Neural cell (in vitro differentiated cells): ENCODE measurements around the gene SFI1. TPM values are rescaled to one million over a fixed set of nuclear protein-coding genes. Genes with fewer than 3 reads are reported as not detected.

Experiments used
- H2AFZ ChIP-seq: fragments of 200-600, 300-800 bp; sonication (generic), shearing (Covaris generic); 2 replicates; pipeline ENCODE4 v1.6.0; 2014; ENCODE audit warnings: low read depth, mild to moderate bottlenecking, antibody characterized with exemption, low read length, moderate library complexity
- H3F3A ChIP-seq: fragments of 200-600 bp; shearing (Covaris generic); 2 replicates; pipeline ENCODE4 v1.6.1; 2016; ENCODE audit warnings: mild to moderate bottlenecking, moderate library complexity, mixed read lengths, antibody characterized with exemption, low read length; ENCODE audit not compliant: insufficient read depth, poor library complexity, severe bottlenecking
- H3K27ac ChIP-seq: fragments of 200-600, 300-800 bp; sonication (generic), shearing (Covaris generic); 2 replicates; pipeline ENCODE4 v1.5.1; 2014; ENCODE audit warnings: mild to moderate bottlenecking, low read length, moderate library complexity
- H3K27me3 ChIP-seq: fragments of 300-800, 200-600 bp; sonication (generic), shearing (Covaris generic); 2 replicates; pipeline ENCODE4 v1.6.0; 2014; ENCODE audit warnings: mild to moderate bottlenecking, low read depth, low read length, moderate library complexity; ENCODE audit not compliant: insufficient read depth
- H3K36me3 ChIP-seq: fragments of 300-800, 200-600 bp; sonication (generic), shearing (Covaris generic); 2 replicates; pipeline ENCODE4 v1.5.1; 2014; ENCODE audit warnings: mild to moderate bottlenecking, antibody characterized with exemption, low read length, moderate library complexity; ENCODE audit not compliant: insufficient read depth
- H3K4me2 ChIP-seq: fragments of 300-800, 200-600 bp; sonication (generic), shearing (Covaris generic); 2 replicates; pipeline ENCODE4 v1.6.0; 2014; ENCODE audit warnings: mild to moderate bottlenecking, low read length
- H3K4me3 ChIP-seq: fragments of 300-800, 200-600 bp; sonication (generic), shearing (Covaris generic); 2 replicates; pipeline ENCODE4 v1.5.1; 2014; ENCODE audit warnings: mild to moderate bottlenecking, low read length, moderate library complexity
- H3K79me2 ChIP-seq: fragments of 200-600 bp; shearing (Covaris generic); replicated peaks from 2 replicates; pipeline ENCODE4 v1.6.0; 2014; ENCODE audit warnings: mild to moderate bottlenecking, low read length, moderate library complexity; ENCODE audit not compliant: insufficient read depth
- H3K9ac ChIP-seq: fragments of 300-800, 200-600 bp; sonication (generic), shearing (Covaris generic); 2 replicates; pipeline ENCODE4 v1.6.1; 2016; ENCODE audit warnings: mild to moderate bottlenecking, low read length, mixed read lengths
- H3K9me2 ChIP-seq: fragments of 200-600 bp; shearing (Covaris generic); 2 replicates; pipeline ENCODE4 v1.6.1; 2016; ENCODE audit warnings: mild to moderate bottlenecking, low read length, mixed read lengths; ENCODE audit not compliant: insufficient read depth
- H3K9me3 ChIP-seq: fragments of 200-600, 300-800 bp; sonication (generic), shearing (Covaris generic); 2 replicates; pipeline ENCODE4 v1.6.1; 2016; ENCODE audit warnings: mild to moderate bottlenecking, mixed run types, low read length, moderate library complexity, mixed read lengths
- H4K20me1 ChIP-seq: fragments of 200-600 bp; shearing (Covaris generic); 2 replicates; pipeline ENCODE4 v1.6.1; 2016; ENCODE audit warnings: mild to moderate bottlenecking, mixed run types; ENCODE audit not compliant: insufficient read depth
- CTCF ChIP-seq: fragments of 450-650 bp; IDR thresholded peaks from 2 replicates; pipeline ENCODE4 v1.5.1; 2014; ENCODE audit warnings: antibody characterized with exemption, mild to moderate bottlenecking, moderate library complexity; ENCODE audit not compliant: poor library complexity, severe bottlenecking
- EP300 ChIP-seq: fragments of 450-650 bp; conservative IDR thresholded peaks from 2 replicates; pipeline ENCODE4 v1.6.1; 2014; ENCODE audit warnings: antibody characterized with exemption, mild to moderate bottlenecking, moderate library complexity; ENCODE audit not compliant: poor library complexity, severe bottlenecking
- EZH2 ChIP-seq: fragments of 200-600, 300-800 bp; shearing (Covaris generic), sonication (generic); IDR thresholded peaks from 2 replicates; pipeline ENCODE4 v1.6.1; 2014; ENCODE audit warnings: antibody characterized with exemption, low read length, borderline replicate concordance, mild to moderate bottlenecking; ENCODE audit not compliant: insufficient read depth, poor library complexity, severe bottlenecking
- MXI1 ChIP-seq: fragments of 450-650 bp; conservative IDR thresholded peaks from 2 replicates; pipeline ENCODE4 v1.6.1; 2014; ENCODE audit warnings: antibody characterized with exemption, mild to moderate bottlenecking; ENCODE audit not compliant: poor library complexity, severe bottlenecking
- POLR2AphosphoS5 ChIP-seq: IDR thresholded peaks from 2 replicates; pipeline ENCODE4 v1.6.1; 2012
- RAD21 ChIP-seq: fragments of 450-650 bp; conservative IDR thresholded peaks from 2 replicates; pipeline ENCODE4 v1.6.1; 2014; ENCODE audit warnings: antibody characterized with exemption, mild to moderate bottlenecking, moderate library complexity
- REST ChIP-seq: IDR thresholded peaks from 2 replicates; pipeline ENCODE4 v1.6.1; 2012; ENCODE audit warnings: borderline replicate concordance
- SMC3 ChIP-seq: fragments of 450-650 bp; conservative IDR thresholded peaks from 2 replicates; pipeline ENCODE4 v1.6.1; 2014; ENCODE audit warnings: antibody characterized with exemption, mild to moderate bottlenecking, moderate library complexity; ENCODE audit not compliant: poor library complexity
- TAF1 ChIP-seq: IDR thresholded peaks from 2 replicates; pipeline ENCODE4 v1.6.1; 2012; ENCODE audit warnings: low read depth
- polyA plus RNA-seq: library from polyadenylated mRNA; depleted of rRNA; stranded (reverse); fragments of >200 nt; gene quantifications from 2 replicates; pipeline ENCODE4 v1.2.3, GENCODE V29; 2014

The SFI1 gene
- polyA plus RNA-seq, 1 donor from 2014 or later = 19.9 TPM

DNA sequence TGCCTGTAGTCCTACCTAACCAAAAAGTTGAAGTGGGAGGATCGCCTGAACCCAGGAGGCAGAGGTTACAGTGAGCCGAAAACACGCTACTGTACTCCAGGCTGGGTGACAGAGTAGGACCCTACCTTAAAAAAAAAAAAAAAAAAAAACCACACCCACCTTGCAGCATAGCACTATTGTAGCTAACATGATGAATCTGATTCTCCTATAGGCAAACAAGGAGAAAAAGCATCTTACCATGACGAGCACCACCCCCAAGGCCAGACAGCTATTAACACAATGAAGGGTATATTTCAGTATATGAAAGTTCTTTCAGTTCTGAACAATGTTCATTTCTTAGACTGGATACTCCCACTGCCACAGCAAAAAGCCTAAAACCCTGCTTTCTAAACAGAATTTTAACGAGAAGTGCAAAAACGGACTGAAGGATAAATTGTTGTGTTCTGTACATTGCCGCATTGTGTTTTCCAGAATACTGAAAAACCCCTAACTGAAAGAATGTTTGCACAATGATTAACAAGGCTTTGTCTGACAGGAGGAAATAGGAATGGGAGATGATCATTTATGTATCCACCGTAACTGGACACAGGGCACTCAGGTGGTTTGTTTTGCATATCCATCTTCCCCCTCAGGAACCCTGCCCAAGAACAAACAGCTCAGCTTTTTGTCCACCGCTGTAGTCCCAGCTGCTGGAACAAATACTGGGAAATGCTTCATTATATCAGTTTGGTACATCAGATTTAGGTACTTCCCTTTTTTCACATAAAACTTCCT lies 156.8 kb downstream of the SFI1 start:
- no peaks in the 10 kb centered on the region for H3F3A ChIP-seq
- H3K9me3 ChIP-seq = no peaks in the 10 kb centered on the region
- no peak overlapping the region for H3K27ac ChIP-seq
- no peak overlapping the region for H3K4me3 ChIP-seq
- no peak overlapping the region for H2AFZ ChIP-seq
- no peak overlapping the region for H3K4me2 ChIP-seq
- H4K20me1 ChIP-seq = no peaks in the 10 kb centered on the region
- no peaks in the 10 kb centered on the region for H3K9me2 ChIP-seq
- H3K79me2 ChIP-seq = peaks cover 30% of the 10 kb centered on the region
- no peaks in the 10 kb centered on the region for H3K36me3 ChIP-seq
- no peak for TF ChIP-seq EZH2
- TF ChIP-seq POLR2AphosphoS5 = no peak
- TF ChIP-seq MXI1 = no peak
- no peak for TF ChIP-seq EP300
- no peak for TF ChIP-seq TAF1
- no peak for TF ChIP-seq CTCF
- TF ChIP-seq REST = no peak
- no peak for TF ChIP-seq RAD21
- TF ChIP-seq SMC3 = no peak
- H3K9ac ChIP-seq = no peak overlapping the region
- H3K27me3 ChIP-seq = no peaks in the 10 kb centered on the region

- TF ChIP-seq CTCF (no peak), MXI1 (no peak), EZH2 (no peak), POLR2AphosphoS5 (no peak), EP300 (no peak), RAD21 (no peak), REST (no peak), TAF1 (no peak), SMC3 (no peak)
- no peaks in the 10 kb centered on the region for H3F3A ChIP-seq
Measured at GRCh38 chr22:31653944-31654343, 157.6 kb downstream of the SFI1 start.

More at GRCh38 chr22:31653944-31654343, 157.6 kb downstream of the SFI1 start:
- Histone ChIP-seq H2AFZ (no peak overlapping the region), H3K79me2 (peaks cover 35% of the 10 kb centered on the region), H3K4me2 (no peak overlapping the region), H3K9me3 (no peaks in the 10 kb centered on the region), H3K36me3 (no peaks in the 10 kb centered on the region), H3K27ac (no peak overlapping the region), H3K9me2 (no peaks in the 10 kb centered on the region), H4K20me1 (no peaks in the 10 kb centered on the region), H3K27me3 (no peaks in the 10 kb centered on the region), H3K4me3 (no peak overlapping the region), H3K9ac (no peak overlapping the region)
